Globus pallidus (tissue), 1 donor: ENCODE results near the gene CMTM6.
"Not testable (repeated sequence)": the region's sequence is repeated elsewhere in the genome, so short reads cannot be mapped to it uniquely, and the experiment has no call there.

ENCODE experiments used
- DNase-seq: peaks from one replicate; pipeline ENCODE4 v3.0.0-alpha.2; 2015; ENCODE audit warnings: low spot score

CMTM6 gene

DNA sequence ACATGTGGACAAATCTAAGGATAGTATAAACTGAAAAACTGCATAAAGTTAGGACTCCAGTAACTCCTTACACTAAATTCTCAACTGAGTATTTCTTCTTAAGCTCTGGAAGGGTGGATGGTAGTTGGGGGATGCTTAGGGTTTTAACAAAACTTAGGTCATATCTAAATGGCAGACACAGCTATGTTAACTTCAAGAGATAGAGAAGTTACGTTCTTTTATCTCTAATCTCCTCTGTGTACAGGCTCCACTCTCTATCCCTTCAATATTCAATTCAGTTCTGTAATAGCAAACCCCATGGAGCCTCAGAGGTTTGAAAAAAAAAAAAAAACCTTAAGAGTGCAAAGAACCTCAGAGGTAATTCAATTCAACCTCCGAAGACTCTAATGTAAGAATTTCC lies 3.1 kb downstream of the CMTM6 start:
- DNase-seq: no peak

DNA sequence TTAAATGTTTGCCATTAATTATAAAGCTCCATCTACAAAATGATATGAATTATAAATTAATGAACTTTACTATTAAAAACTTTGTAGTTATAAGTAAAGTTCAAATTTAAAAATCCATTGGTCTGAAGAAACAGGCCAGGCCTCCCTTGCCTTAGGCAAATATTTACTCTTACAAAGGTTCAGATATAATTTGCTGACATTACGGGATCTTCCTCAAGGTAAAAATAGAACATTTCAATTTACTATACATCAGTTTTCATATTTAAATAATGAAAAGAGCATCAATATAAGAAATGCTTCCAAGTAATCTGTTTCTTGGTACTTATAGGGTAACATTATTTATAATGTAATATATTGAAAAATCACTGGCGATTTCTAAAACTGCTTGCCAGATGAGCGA lies 3.7 kb downstream of the CMTM6 start:
- DNase-seq: no peak

DNA sequence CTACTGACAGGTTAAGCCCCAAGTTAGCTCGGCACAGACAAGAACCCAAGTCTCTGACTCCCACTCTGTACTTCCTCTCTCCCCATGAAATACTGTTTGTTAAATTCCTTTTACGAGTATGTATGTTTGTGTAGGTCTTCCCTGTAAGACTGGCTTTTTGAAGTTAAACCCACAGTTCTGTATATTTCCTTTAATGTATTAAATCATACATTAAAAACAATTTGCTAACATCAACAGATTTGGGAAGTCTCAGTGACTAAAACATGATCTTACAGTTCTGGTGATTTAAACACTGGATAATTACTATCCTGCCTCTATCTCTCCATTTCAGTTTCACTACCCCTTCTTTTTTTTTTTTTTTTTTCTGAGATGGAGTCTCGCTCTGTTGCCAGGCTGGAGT lies 4.4 kb downstream of the CMTM6 start:
- no peak for DNase-seq

DNA sequence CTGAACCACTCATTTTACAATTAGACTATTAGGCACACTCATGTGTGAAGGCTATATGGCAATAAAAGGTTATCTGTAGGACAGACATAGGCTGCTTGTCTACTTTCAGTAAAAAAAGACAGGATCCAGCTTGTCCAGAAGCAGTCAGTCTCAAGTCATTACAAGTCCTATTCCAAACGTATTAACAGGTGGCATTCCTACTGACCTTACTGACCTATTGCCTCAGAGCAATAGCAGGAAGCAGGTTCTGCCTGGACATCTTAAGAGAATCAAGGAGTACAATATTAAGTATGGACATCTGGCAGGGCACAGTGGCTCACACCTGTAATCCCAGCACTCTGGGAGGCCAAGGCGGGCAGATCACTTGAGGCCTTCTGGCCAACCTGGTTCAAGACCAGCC lies 7.0 kb downstream of the CMTM6 start:
- DNase-seq: no peak

DNA sequence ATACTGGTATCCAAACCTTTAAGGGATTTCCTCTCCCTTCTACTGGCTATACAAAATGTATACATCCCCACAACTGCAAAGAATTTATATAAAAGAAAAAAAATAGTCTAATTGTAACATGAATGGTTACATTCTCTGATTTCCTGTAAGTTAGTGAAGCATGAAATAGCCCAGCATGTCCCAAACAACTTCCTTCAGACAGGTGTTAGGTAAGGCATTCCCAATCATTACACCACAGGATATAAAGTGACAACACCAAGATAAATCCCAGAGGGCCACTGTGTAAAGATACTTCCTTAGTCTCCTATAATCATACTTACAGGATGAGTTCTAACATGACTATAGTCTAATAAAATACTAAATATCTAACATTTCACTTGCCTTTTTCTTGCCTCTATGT lies 7.6 kb downstream of the CMTM6 start:
- no peak for DNase-seq

DNA sequence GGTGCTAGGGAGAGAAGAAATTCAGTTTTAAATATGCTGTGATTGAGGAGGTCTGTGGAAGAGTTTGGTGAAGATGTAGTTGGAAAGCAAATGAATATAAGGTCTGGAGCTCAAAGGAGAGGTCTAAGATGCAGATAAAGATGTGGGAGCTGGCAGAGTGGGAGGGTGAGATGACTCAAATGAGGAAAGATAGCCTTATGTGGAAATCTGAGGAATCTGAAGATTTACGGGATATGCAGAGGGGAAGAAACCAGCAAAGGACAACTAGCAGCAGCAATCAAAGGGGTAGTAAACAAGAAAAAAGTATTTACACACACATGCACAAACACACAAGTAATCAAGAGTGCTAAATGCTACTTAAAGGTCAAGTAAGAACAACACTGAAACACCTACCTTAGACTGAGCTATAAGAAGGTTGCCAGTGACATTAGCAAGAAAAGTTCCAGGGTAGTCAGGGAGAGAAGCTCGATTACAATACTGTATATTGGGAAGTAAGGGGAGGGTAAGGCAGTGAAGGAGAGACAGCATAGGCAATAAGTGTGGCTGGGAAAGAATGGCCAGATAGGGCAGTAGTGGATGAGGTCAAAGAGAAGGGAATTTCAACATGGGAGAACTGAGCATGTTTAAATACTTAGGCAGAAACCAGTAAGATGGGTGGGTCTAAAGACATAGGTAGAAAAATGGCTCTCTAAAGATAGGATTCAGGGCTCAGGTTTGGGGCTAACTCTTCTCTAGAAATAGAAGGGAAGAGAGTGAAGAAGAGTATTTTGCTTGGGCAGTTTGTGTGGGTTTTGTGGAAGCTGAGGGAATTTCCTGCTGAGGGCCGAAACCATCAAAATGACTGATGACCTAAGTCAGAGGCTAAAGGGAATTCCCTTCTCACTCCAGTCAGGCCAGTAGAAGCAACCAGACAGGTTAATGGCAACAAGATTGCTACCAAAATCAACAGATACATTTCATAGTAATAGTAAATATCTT lies 8.9 kb downstream of the CMTM6 start:
- no peak for DNase-seq

DNA sequence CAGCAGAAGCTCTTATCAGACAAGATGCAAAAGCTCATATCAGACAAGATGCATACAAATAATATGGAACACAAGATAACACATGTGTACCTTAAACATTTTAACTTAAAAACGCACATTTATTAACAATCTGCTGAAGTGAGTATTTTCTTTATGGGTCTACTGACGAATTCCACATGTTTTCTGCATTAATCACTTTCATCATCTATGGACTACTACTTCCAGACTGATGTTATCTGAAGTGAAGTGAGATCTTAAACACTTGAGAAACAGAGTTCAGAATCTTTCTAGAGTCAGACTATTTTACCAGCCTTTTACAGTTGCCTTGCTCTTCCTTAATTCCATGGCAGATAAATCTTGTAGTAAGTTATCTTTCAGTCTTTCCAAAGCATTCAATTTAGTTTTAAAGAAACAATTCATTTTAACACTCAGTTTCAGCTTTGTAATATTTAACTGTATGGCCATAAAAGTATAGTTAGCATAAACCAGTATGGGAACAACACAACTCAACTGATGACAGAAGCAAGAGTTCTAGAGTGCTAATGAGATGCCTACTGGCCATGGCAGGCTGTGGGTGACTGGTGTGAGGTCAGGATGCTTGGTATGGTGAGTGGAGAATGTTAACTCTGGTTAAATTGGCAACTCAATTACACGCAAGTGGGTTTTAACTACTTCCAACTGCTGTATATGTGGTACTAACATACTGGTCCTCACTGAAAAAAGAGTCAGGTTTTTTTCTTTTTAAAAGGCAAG lies 9.8 kb downstream of the CMTM6 start:
- no peak for DNase-seq

DNA sequence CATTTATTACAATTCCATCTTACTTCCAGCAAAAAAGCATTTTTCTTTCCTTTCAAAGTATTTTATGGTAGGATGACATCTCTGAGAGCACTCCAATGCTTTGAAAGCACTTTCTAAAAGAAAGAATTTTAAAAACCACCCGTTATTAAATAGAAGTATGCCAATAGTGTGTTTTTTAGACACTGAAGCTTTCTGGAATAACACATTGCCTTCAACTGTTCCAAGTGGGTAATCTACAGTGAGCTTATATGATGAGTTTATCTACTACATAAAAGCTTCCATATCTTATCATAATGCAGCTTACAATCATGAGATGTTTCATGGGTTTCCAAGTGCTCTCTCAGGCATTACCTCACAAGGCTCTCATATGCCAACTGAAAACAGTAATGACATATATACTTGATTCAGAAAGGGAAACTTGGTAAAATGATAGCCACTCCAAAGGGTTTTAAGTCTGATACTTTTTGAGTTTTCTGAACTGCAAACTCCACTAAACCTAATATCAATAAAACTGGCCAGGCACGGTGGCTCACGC lies 14.1 kb downstream of the CMTM6 start:
- no peak for DNase-seq

DNA sequence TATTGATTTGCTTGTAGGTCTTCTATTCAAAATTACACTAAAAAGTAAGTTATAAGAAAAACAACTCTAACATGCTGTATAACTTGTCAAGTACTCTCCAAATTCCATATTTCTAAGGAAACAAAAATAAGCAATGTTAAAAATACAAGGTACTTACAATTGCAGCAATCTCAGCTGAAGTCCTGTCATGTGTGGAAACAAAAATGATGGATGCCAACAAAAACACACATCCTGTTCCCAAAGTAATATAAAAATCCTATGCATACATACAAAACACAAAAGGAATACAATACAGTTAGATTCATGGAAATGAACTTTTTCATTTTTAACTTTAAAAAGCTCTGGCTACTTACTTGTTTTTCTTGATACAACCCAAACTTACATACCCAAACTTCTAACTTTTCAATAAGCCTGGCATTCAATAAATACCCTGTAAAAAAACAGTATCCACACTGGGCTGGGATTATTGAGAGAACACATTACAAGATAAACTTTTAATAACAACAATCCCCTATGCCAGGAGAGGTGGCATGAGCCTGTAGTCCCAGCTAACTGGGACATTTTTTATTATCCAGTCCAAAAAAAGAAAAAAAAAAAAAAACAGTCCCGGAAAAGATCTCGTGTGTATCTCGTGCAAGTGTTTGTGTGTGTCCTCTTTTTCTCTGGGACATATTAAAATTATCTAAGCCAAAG lies 14.7 kb downstream of the CMTM6 start:
- DNase-seq: no peak

DNA sequence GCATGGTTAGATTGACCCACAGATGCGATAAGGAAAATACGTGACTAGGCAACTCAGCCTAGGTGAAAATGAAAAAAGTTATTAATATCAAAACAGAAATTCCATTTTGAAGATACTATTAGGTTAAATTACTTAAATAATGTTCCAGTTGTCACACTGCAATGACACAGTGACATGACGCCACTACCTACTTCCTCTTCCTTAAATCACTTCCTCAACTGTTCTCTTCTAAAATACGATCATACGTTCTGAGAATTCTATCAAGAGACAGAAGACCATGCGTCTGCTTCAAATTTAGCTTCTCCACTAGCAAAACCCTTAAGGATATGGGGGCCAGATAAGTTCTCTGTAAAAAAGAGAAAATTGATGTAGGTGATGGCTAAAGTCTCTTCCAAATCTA lies 18.2 kb downstream of the CMTM6 start:
- DNase-seq: peak; percentile 37

DNA sequence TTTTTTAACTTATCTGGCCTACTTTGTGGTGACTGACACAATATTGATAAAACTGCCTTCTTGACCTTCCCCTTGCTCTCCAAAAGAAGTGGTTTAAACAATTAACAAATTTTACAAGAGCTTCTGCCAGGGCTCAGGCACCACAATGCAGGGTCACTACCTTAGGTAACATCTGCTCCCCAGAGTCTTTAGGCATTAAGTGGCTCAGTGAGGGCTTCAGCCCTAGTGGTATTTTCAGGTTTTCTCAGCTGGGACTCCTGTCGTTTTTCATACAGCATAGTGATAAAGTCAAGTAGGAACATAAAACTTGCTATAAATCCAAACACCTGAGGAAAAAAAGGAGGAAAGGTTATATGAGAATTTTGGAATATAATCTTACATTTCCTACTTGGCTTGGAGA lies 18.9 kb downstream of the CMTM6 start:
- no peak for DNase-seq

DNA sequence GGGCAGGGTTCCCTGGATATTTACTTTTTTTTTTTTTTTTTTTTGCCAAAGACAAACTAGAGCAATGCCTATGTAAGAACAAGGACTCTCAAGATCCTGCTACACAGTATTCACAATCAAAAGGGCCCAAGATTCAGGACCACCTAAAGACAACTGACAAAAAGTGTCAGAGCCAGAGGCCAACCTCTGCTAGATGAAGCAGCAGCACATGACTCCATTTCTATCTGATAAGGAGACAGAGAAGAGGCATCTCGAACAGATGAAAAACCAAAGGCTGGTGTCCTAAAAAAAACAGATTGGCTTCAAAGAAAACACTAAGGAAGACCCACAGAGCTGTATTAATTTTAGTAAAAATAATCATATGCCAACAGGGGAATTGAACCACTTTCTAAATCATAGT lies 20.0 kb downstream of the CMTM6 start:
- no peak for DNase-seq

DNA sequence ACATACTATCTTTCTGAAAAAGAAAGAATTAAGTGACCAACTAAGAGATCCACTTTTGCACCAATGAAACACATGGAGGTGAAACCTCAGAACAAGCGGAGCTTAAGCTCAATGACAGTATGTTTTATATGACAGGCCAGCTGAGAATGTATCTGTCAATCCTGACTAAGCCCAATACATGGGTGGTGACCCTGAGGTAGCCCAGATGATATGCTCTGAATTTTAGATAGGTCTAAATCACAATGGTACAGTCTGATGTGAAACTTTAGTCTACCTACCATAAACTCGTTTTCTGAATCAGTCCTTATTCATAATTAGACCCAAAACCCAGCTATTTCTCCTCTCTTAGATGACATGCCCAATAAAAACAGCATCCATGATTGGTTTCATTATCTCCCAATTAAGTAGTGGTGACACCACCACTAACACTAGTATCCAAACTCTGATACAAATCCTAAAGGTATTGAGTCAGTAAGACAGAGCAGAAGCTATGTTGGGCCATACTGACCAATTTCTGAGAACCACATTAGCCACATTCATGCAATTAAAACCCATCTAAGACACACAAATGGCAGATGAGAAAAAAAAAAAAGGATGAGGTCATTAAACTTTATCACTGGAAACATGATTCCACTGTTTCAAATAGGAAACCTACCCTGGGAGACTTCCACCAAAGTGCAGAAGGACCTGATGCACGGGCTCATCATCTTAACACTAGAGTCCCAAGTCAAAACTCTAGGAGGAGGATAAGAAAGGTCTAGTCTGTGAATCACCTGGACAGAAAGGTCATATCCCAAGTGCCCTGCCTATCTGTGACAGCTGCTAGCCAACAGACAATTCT lies 20.6 kb downstream of the CMTM6 start:
- no peak for DNase-seq

DNA sequence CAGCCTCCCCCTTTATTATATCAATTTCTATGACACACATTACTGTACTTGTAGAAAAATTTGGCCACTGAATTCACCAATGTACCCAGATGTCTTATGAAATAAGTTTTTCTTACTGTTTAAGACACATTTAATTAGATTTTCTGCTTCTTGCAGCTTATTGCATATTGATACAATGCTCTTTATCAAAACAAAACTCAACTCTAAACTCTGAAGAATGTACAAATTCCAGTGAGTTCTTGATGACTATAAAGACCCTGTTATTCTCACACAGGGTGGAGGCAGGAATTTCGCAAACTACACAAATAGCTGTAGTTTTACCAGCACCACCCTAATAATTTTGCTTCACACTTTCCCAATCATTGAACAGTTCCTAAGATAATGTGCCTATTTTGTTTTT lies 22.0 kb downstream of the CMTM6 start:
- DNase-seq: no peak

DNA sequence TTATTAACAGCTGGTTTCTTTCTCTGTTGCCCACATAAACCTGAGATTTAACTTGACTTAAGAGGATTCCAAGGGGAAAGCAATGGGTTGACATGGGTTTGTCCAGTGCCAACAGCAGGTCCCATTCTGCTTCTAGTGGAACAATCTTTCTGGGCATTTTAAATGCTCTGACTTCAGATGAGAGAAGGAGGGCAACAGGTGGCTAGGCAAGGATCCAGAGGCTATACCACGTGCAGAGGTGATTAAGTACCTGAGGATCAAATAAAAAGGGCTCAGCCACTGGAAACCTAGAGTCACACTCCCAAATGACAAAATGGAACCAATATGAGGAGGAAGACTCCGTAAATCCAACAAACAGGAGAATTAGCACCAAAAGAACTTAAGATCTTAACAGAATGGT lies 28.5 kb downstream of the CMTM6 start:
- DNase-seq: no peak

DNA sequence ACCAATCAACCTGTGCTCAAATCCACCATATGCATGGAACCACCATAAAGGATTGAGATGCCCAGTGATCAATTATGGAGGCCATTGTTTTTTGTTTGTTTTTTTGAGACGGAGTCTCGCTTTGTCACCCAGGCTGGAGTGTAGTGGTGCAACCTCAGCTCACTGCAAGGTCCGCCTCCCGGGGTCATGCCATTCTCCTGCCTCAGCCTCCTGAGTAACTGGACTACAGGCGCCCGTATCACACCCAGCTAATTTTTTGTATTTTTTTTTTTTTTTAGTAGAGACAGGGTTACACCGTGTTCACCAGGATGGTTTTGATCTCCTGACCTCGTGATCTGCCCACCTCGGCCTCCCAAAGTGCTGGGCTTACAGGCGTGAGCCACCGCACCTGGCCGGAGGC lies 30.5 kb downstream of the CMTM6 start:
- DNase-seq: not testable (repeated sequence)

DNA sequence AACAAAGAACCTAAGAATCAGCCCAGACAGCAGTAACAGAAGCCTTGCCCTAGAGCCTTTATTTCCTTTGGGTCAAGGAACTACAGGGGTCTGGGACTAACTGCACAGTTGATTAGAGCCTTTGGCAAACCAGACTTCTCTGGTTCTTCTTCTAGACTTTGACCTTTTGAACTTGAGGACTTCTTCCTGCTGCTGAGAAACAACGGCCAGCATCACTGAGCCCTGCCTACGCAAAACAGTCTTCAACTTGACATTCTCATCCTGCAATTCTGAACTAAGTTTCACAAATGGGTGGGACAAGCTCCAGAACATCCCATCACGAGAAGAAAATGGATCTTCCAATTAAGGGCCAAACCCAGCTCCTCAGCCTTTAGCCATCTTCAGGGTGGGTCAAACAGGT lies 31.4 kb downstream of the CMTM6 start:
- DNase-seq: no peak

DNA sequence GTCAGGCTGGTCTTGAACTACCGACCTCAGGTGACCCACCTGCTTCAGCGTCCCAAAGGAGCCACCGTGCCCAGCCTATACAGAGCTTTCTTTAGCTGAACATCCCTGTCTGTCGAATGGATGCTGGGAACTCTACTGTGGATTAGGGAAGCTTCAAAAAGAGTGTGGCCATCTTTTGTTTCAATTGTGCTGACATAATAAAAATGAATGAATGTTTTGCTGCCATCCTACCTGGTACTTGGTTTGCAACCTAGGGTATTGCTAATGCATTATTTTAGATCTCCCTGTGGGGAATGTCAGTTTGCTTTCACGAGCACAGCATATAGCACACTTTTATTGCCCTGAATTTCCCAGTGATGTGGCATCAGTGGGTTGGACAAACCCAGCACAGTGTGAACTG lies 32.3 kb downstream of the CMTM6 start:
- no peak for DNase-seq

DNA sequence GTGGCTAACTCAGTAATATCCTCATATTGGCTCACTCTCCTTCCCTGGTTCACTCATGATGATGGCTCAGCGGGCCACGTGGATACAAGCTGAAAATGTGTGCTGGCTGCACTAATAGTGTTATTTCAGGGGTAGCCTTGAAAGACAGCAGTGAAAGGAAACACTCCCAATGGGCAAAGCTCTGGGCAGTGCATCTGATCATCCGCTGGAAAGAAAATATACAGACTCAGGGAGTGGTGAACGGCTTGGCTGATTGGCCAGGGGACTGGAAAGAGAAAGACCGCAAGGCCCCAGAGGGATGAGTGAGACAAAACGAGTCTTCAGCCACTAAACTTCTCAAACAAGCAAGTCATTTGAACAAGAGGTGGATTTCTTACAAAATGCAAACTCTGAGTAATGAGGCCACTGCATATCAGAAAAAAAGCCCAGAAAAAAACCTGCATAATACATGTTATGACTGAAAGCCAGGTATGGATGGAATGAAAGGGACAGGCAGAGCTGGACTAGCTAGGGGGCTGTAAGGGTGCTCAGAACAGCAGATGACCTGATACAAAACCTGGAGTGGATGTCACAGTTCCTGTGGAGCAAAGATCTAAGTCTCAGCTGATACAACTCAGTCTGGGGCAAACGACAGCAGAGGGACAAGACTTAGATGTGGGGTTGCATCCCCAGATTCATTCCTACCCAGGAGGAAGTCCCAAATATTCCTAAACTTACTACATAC lies 33.3 kb downstream of the CMTM6 start:
- DNase-seq: no peak

DNA sequence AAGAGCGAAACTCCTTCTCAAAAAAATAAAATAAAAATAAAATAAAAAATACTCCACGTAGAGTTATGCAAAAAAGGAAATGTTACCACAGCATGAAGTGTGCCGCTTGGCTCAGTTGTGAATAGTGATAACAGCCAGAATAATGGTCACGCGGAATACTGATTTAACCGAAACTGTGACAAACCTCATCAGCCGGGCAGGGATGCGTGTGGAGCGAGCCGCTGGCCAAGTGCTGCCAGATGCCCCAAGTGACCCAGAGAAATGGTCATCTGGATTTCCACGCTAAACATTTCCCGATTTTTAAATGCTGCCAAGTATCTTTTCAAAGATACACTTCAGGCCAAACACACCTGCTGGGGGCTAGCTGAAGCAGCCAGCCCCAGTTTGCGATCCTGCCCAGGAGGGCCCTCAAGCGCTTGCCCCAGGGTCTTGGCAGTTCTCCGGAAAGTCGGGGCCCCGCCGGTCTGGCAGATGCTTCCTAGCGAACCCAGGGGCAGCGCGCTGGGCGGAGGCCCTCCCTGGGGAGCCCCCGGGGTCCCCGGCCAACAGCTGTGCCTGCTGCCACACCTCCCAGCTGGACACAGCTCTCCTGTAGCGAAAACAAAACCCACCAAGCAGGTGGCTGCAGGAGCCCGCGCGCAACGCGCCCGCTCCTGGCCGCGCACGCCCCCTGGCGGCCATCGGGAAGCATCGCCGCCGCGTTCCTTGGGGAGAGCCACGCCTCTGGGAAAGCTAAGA lies 35.1 kb downstream of the CMTM6 start:
- peak; percentile 40 for DNase-seq
